Activated T-cell treated with anti-CD3 and anti-CD28 coated beads, Interleukin-2, amount 50 U/mL, for 4 hours (primary cell): Measurements from ENCODE around the gene TPRG1L. TPM values are rescaled to one million over a fixed set of nuclear protein-coding genes. Genes with fewer than 3 reads are reported as not detected.

Experiments used
- ATAC-seq, 2 donors: fragments of 200-7000 bp; cut with Tn5 transposase; one replicate each; pipeline ENCODE4 v1.10.0; 2021
- DNase-seq: peaks from one replicate; pipeline ENCODE4 v3.0.0-alpha.2; 2020
- H3K27me3 Mint-ChIP-seq: one replicate; pipeline ENCODE4 v1.8.0; 2021; ENCODE audit warnings: low read depth, mixed read lengths
- H3K36me3 Mint-ChIP-seq: one replicate; pipeline ENCODE4 v1.8.0; 2022; ENCODE audit warnings: mixed read lengths; ENCODE audit not compliant: insufficient read depth
- H3K4me1 Mint-ChIP-seq: one replicate; pipeline ENCODE4 v1.8.0; 2021; ENCODE audit warnings: low read depth, mixed read lengths
- H3K4me3 Mint-ChIP-seq: one replicate; pipeline ENCODE4 v1.8.0; 2021; ENCODE audit warnings: mild to moderate bottlenecking, moderate library complexity, mixed read lengths
- H3K9me3 Mint-ChIP-seq: one replicate; pipeline ENCODE4 v1.8.0; 2021; ENCODE audit warnings: mixed read lengths
- total RNA-seq, 3 donors: library from RNA; stranded (reverse); gene quantifications; one replicate each; pipeline ENCODE4 v1.2.1, GENCODE V29; 2021

Gene TPRG1L
- total RNA-seq, 3 donors from 2014 or later, result 15.0 to 17.6 (median 16.0) TPM

DNA sequence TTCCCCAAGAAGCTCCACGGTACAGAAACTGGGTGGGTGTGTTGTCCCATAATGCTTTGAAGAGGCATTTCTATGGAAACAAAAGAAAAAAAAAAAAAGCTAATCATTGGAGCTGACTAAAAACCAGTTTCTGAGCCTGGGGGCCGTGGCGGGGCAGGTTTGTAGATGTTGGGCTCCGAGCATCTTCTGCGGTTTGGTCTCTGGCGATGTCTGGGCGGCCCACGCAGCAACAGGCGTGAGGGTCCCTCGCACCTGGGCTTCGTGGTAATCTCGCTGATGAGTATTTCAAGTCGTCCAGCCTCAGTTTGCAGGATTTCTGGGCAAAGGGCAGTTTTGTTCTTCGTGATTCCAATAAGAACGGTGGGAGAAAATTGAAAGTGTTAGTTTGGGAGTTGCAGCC, 34.3 kb downstream of the TPRG1L start:
- ATAC-seq (no peak), DNase-seq (no peak)
- H3K4me3 Mint-ChIP-seq, result no peak overlapping the region
- no peaks in the 10 kb centered on the region for H3K36me3 Mint-ChIP-seq
- H3K4me1 Mint-ChIP-seq, result no peaks in the 10 kb centered on the region
- H3K27me3 Mint-ChIP-seq, result peaks cover 39% of the 10 kb centered on the region
- H3K9me3 Mint-ChIP-seq, result no peaks in the 10 kb centered on the region

DNA sequence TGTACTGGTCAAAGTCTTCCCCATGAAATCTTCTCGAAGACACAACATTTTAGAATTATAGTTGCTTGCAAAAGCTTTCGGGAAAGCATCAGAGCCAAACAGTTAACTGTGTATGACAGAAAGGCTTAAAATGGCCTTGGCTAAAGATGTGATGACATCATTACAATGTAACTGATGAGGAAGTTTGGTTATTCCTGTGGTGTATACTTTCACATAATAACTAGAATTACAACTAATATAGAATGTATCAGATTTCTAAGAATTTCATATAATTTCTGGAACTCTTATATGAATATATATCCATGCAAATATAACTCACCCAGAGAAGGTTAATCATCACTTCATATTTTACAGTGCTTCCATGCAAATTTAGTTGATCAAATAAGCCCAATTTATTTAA, 35.9 kb downstream of the TPRG1L start:
- ATAC-seq (peak in 1 of 2 donors; percentile 14), DNase-seq (no peak)
- Mint-ChIP-seq H3K9me3 (no peaks in the 10 kb centered on the region), H3K4me1 (no peaks in the 10 kb centered on the region), H3K4me3 (no peak overlapping the region), H3K36me3 (no peaks in the 10 kb centered on the region), H3K27me3 (peaks cover 23% of the 10 kb centered on the region)

DNA sequence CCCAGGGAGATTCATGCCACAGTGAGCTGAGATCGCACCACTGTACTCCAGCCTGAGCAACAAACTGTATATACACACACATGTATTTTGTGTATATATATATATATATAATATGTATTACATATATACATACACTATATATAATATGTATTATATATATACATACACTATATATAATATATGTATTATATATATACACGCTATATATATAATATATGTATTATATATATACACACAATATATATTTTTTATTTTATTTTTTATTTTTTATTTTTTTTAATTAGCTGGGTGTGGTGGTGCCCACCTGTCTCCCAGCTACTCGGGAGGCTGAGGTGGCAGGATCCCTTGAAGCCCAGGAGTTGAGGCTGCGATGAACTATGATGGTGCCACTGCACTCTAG, 36.8 kb downstream of the TPRG1L start:
- no peak for DNase-seq
- ATAC-seq, result no peak
- no peak overlapping the region for H3K4me3 Mint-ChIP-seq
- H3K4me1 Mint-ChIP-seq, result no peaks in the 10 kb centered on the region
- no peaks in the 10 kb centered on the region for H3K9me3 Mint-ChIP-seq
- no peaks in the 10 kb centered on the region for H3K36me3 Mint-ChIP-seq
- peaks cover 19% of the 10 kb centered on the region for H3K27me3 Mint-ChIP-seq

DNA sequence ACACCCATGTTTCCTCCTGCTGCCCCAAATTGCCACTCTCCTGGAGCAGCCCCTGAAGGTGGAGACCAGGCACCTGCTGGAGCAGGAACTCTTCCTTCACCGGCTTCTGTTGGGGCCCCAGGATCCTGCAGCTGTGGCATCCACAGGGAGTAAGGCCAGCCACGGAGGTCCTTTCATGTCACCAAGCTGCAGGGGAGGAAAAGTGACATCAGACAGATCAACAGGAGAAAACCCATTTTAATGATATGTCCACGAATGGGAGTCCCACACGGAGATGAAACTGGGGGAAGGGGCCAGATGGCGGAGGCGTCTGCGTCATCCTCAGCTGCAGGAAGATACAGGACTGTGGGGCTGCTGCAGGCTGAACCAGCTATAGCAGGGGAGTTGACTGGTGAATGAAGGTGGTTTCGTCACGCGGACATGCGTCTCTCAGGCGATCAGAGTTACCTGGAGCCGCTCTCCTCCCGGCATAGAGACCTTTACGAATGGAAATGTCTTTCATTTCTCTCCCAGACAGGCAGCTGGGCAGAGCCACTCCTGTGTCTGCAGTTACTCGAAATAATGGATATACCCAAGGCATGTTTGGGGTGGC, 37.4 kb downstream of the TPRG1L start:
- no peaks in the 10 kb centered on the region for H3K9me3 Mint-ChIP-seq
- ATAC-seq, result no peak
- peaks cover 17% of the 10 kb centered on the region for H3K27me3 Mint-ChIP-seq
- H3K4me1 Mint-ChIP-seq, result peaks cover 3% of the 10 kb centered on the region
- no peaks in the 10 kb centered on the region for H3K36me3 Mint-ChIP-seq
- H3K4me3 Mint-ChIP-seq, result no peak overlapping the region
- no peak for DNase-seq

DNA sequence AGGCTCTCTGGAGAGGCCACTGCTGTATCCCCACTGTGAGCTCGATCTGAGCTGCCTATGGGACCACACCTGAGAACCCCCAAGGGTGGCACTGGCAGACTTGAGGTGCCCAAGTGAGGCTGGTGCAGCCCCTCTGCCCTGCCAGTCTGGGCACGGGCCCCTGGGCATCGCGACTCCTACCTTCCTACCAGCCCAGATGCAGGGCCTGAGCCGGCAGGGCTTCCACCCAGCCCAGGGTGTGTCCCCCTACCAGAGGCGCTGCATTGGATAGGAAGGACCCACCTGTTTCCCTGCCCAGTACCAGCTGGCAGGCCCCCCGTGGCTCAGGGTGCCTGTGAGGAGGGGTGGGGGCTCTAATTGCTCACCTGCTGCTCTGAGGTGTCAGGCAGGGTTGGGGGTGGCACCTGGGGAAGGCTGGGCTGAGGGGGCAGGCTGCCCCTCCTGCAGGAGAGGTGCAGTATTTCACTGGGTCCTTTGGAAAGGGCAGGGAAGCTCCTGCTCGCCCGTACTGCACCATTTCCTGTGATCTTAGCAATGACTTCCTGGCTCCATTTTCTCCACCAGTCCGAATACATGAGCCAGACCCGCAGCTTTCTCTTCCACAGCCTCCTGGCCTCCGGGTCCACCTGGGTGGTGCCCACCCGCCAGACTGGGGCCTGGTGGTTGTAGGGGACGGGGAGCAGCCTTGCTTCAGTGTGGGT, 39.3 kb downstream of the TPRG1L start:
- H3K4me1 Mint-ChIP-seq, result peaks cover 3% of the 10 kb centered on the region
- DNase-seq (no peak), ATAC-seq (no peak)
- H3K36me3 Mint-ChIP-seq, result no peaks in the 10 kb centered on the region
- H3K9me3 Mint-ChIP-seq, result no peaks in the 10 kb centered on the region
- H3K27me3 Mint-ChIP-seq, result peaks cover 7% of the 10 kb centered on the region
- H3K4me3 Mint-ChIP-seq, result no peak overlapping the region

DNA sequence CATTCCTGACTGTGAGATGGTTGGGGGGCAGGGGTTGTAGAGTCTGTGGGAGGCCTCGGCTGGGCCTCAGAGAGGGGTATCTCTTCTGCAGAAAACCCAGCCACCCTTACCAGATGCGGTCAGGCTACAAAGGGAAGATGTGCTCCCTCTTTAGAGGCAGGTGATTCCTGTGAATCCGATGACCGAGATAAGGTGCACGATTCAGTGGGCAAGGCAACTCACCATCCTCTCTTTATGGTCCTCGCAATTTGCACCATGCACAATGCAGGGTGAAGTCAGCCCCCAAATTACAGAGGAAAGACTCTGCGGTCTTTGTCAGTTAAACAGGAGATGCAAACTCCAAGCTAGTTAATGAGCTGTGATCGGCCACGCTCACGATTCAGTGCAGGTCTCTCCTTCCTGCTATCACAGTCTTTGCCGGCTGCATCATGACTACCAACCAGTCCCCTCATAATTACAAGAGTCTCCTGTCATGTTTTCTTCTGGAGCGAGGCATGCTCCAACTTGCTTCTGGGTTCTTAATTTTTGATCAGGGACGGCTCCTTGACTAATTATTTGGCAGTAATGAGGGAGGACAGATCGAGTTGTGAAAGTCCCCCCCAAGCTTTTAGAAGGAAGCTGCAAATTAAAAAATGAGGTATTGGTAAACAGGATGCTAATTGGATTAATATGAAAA, 40.0 kb downstream of the TPRG1L start:
- Mint-ChIP-seq H3K4me3 (no peak overlapping the region), H3K27me3 (peaks cover 5% of the 10 kb centered on the region), H3K36me3 (no peaks in the 10 kb centered on the region), H3K9me3 (no peaks in the 10 kb centered on the region), H3K4me1 (peaks cover 3% of the 10 kb centered on the region)
- ATAC-seq (no peak), DNase-seq (no peak)

DNA sequence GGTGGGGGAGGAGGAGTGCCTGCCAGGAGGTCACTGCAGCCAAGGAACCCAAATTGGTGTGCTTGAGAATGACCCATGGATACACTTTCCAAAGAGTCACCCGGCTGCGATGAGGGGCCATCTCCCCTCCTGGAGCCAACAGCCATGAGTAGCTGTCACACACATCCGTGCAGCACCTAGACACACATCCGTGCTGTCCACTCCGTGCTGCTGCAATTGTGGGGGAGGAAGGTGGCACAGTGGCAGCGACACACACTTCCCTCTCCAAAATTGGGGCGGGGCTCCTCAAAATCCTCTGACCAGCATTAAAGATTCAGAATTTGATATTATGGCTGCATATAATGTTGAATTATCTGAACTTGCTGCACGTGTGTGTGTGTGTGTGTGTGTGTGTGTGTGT, 43.3 kb downstream of the TPRG1L start:
- DNase-seq (no peak), ATAC-seq (no peak)
- Mint-ChIP-seq H3K4me1 (peaks cover 3% of the 10 kb centered on the region), H3K27me3 (peaks cover 5% of the 10 kb centered on the region), H3K9me3 (no peaks in the 10 kb centered on the region), H3K36me3 (no peaks in the 10 kb centered on the region), H3K4me3 (no peak overlapping the region)

DNA sequence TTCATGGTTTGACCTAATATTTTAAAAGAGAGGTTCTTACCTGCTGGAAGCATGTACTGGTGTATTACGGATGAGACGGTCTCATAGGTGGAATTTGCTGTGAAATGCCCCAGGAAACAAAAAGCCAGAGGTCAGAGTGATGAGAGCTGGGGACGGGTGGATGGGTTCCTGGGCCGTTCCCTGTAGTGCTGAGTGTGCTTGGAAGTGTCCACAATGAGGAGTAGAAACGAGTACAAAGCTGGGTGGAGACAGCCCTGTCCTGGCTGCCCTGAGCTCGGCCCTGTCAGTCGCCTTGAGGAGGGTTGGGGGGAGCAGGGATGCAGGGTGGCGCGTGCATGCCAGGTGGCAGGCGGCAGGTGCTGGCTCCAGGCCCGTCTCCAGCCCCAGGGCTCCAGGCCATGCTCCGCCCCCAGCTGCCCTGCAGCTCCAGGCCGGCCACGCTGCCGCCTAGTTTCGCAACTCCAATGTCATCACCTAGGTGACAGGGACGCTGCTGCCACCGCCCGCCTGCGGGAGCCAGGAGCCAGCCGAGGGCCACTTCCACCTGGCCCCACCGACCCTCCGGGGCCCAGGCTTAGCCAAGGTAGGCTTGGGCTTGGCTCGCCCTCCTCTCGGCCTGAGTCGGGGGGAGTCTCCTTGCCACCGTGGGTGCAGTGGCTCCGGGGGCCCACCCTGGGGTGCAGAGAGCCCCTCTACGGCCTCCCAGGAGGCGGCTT, 43.9 kb downstream of the TPRG1L start:
- DNase-seq (no peak), ATAC-seq (no peak)
- H3K36me3 Mint-ChIP-seq, result no peaks in the 10 kb centered on the region

DNA sequence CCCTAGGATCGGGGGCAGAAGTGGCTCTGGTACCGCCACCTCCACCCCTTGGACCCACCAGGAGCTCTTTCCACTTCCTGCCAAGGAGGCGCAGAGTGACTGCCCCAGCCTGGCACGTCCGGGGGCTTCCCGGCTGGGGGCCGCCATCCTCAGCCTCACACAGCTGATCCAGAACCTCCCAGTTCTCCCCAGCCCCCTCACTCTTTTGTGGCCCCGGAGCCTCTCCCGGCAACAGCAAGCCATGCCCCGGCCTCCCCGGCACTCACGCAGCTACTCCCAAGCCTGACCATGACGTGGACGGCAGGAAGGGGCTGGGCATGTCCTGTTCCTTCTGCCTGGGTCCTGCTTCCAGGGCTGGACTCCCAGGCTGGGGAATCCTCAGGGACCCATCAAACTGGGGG, 44.6 kb downstream of the TPRG1L start:
- ATAC-seq (no peak), DNase-seq (no peak)
- H3K4me3 Mint-ChIP-seq, result no peak overlapping the region
- no peaks in the 10 kb centered on the region for H3K36me3 Mint-ChIP-seq
- H3K27me3 Mint-ChIP-seq, result peaks cover 5% of the 10 kb centered on the region
- peaks cover 8% of the 10 kb centered on the region for H3K4me1 Mint-ChIP-seq
- no peaks in the 10 kb centered on the region for H3K9me3 Mint-ChIP-seq

More for the DNA sequence above, 43.9 kb downstream of the TPRG1L start:
- peaks cover 8% of the 10 kb centered on the region for H3K4me1 Mint-ChIP-seq
- no peaks in the 10 kb centered on the region for H3K9me3 Mint-ChIP-seq
- no peak overlapping the region for H3K4me3 Mint-ChIP-seq
- peaks cover 5% of the 10 kb centered on the region for H3K27me3 Mint-ChIP-seq

DNA sequence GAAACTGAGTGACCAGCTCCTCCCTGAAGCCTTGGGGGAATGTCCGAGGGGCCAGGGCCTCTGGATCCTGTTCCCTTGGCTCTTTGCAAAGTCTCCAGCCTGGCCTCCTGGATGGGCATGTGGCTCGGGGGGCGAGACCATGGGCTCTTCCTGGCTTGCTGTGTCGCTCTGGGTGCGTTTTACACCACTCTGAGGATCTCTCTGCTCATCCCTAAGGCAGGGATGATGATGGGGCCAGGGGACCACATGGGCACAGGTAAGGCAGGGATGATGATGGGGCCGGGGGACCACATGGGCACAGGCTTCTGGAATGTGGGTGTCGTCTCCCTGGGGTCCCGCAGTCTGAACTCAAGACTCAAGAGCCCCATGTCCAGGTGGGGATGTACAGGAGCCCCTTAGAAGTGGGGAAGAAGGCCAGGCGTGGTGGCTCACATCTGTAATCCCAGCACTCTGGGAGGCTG, 45.2 kb downstream of the TPRG1L start:
- no peak for ATAC-seq
- Mint-ChIP-seq H3K36me3 (no peaks in the 10 kb centered on the region), H3K4me1 (peaks cover 8% of the 10 kb centered on the region), H3K27me3 (peaks cover 5% of the 10 kb centered on the region), H3K4me3 (no peak overlapping the region), H3K9me3 (no peaks in the 10 kb centered on the region)
- no peak for DNase-seq

DNA sequence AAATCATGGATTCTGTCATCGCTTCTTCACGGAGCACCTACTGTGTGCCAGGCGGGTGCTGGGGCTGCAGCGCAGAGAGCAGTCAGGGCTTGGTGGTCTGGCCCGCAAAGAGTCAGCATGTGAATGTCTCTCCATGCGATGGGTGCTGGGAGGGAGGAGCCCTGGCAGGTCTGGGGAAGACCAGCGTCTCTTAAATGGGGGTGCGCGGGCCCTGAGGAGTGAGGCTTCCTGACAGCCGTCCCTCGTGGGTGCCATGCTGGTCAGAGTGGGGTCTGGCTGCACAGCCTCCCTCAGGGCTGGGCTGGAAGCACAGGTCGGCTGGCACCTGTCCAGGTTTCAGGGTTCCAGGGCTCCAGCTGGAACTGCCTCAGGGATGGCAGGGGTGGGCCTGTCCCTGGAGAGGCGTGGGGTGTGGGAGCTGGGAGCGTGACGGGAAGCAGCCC, 46.0 kb downstream of the TPRG1L start:
- DNase-seq (no peak), ATAC-seq (no peak)
- Mint-ChIP-seq H3K27me3 (peaks cover 5% of the 10 kb centered on the region), H3K36me3 (no peaks in the 10 kb centered on the region), H3K9me3 (no peaks in the 10 kb centered on the region), H3K4me1 (peaks cover 8% of the 10 kb centered on the region), H3K4me3 (no peak overlapping the region)

DNA sequence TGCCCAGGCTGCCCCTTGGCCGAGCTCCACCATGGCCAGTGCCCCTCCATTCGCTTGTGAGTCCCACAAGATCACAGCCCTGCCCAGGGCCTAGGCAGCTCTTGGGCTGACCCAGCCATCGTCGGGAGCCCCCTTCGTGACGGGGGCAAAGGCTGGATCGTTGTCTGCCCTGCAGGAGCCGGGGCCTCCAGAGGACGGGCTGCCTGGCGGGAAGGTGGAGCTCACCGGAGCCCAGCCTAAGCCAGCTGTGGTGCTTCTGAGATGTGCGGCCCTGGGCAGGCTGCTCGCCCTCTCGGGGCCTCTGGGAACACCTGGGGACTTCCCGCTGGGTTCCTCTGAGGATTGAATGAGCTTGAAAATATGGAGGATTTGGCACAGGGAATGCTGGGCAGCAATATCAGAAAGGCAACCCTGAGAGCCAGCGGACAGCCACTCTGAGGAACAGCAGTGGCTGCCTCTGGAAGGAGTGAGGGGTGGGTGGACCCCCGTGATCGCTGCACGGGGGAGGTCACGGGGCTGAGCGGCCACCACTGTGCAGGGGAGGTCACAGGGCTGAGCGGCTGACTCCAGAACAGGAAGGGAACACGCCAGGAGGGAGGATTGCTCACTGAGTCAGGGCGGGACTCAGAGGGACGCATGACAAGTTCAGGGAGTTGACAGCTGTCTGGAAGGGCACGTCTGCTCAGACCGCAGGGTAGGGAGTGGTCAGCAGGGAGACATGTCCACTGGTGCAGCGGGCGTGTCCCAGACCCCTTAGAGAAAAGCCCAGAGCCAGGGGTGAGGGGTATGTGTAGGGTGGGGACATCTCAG, 46.8 kb downstream of the TPRG1L start:
- no peak for ATAC-seq
- no peak for DNase-seq
- Mint-ChIP-seq H3K36me3 (no peaks in the 10 kb centered on the region), H3K4me1 (peaks cover 8% of the 10 kb centered on the region), H3K27me3 (peaks cover 2% of the 10 kb centered on the region), H3K4me3 (no peak overlapping the region), H3K9me3 (no peaks in the 10 kb centered on the region)

DNA sequence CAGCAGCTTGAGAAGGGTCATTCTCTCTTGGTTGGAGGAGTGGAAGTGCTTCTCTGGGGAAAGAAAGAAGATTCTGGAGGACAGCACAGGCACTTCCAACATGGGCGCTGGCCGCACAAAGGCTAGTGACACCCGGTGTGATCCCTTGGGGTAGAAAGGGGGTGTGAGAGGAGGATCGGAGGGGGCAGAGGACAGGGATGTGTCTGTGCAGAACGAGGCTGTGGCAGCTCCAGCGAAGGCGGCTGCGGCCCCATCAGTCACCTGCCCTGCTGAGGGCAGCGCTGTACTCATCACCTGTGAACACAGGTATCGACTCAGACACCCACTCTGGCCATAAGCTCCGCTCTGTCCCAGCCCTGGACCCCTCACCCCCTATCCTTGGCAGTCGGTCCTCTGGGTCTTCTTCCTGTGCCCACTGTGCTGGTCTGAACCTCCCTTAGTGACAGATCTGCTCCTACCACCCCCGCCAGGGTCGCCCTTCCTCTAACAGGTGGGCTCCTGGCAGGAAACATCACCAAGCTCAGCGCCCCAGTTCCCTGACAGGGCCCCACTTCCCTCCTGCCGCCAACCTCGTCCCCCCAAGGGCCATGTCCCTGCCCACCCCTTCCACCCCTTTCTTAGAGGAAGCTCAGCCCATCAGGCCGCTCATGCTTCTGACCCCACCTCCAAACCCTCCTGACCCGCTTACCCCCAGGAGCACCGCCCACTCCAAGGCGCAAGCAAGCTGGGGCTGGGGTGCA, 47.6 kb downstream of the TPRG1L start:
- ATAC-seq (no peak), DNase-seq (no peak)
- Mint-ChIP-seq H3K9me3 (no peaks in the 10 kb centered on the region), H3K36me3 (no peaks in the 10 kb centered on the region), H3K4me1 (peaks cover 9% of the 10 kb centered on the region), H3K27me3 (no peaks in the 10 kb centered on the region), H3K4me3 (no peak overlapping the region)
